Upper lobe of left lung (tissue), 6 donors: ENCODE data around the gene AMT. TPM values are rescaled to one million over a fixed set of nuclear protein-coding genes. Genes with fewer than 3 reads are reported as not detected.

Source experiments
- ATAC-seq, 2 donors: fragments of 200-7000 bp; cut with Tn5 transposase; one replicate each; pipeline ENCODE4 v1.9.1; 2022; ENCODE audit warnings: mild to moderate bottlenecking in 2 of 2, moderate library complexity in 2 of 2; ENCODE audit not compliant: low FRiP score in 2 of 2
- DNase-seq, 2 donors: peaks; one replicate each; pipeline ENCODE4 v3.0.0-alpha.2; 2019 to 2020
- H3K27ac ChIP-seq, 4 donors: fragments of 200-600 bp; sonication (generic); one replicate each; pipeline ENCODE4 v1.5.1; 2016 to 2019
- H3K27me3 ChIP-seq, 4 donors: fragments of 200-600 bp; sonication (generic); one replicate each; pipeline ENCODE4 v1.5.1; 2017 to 2019
- H3K36me3 ChIP-seq, 4 donors: fragments of 200-600 bp; sonication (generic); one replicate each; pipeline ENCODE4 v1.5.1; 2016 to 2019
- H3K4me1 ChIP-seq, 4 donors: fragments of 200-600 bp; sonication (generic); one replicate each; pipeline ENCODE4 v1.5.1; 2018 to 2019
- H3K4me3 ChIP-seq, 4 donors: fragments of 200-600 bp; sonication (generic); one replicate each; pipeline ENCODE4 v1.5.1; 2017 to 2019; ENCODE audit warnings: mild to moderate bottlenecking in 2 of 4, moderate library complexity in 1 of 4
- H3K9me3 ChIP-seq, 4 donors: fragments of 200-600 bp; sonication (generic); one replicate each; pipeline ENCODE4 v1.5.1; 2018 to 2019
- CTCF ChIP-seq, 6 experiments: fragments of 450-650 bp in 4 of 6; fragments of 200-600 bp in 2 of 6; sonication (generic) in 2 of 6; IDR thresholded peaks; one replicate each; pipeline ENCODE4 v1.5.1; 2016 to 2019; ENCODE audit warnings: antibody characterized with exemption in 6 of 6
- EP300 ChIP-seq, 4 donors: sonication (generic); formaldehyde crosslinking; IDR thresholded peaks; one replicate each; pipeline ENCODE4 v1.5.1; 2017; ENCODE audit warnings: antibody characterized with exemption in 4 of 4, control low read depth in 2 of 4
- POLR2A ChIP-seq, 4 donors: fragments of 450-650 bp; IDR thresholded peaks; one replicate each; pipeline ENCODE4 v1.5.1; 2016 to 2017; ENCODE audit warnings: antibody characterized with exemption in 4 of 4, mild to moderate bottlenecking in 2 of 4
- POLR2AphosphoS5 ChIP-seq, 2 donors: sonication (generic); formaldehyde crosslinking; IDR thresholded peaks; one replicate each; pipeline ENCODE4 v1.5.1; 2017; ENCODE audit warnings: antibody characterized with exemption in 2 of 2
- WGBS, 2 donors: methylation state at CpG; one replicate each; pipeline ENCODE4 v1.1.5; 2017 to 2018; 5-methylcytosine and 5-hydroxymethylcytosine counted together
- total RNA-seq, 6 donors: library from RNA; depleted of rRNA in 4 of 6; stranded (reverse); fragments of >200 nt in 4 of 6; gene quantifications; one replicate each; pipeline versions ENCODE4 v1.1.0 to v1.2.1, GENCODE V29; 2016 to 2021
- donor health status: DM: no; HTN: no; CAD: no; lungs with moderate emphysema.
- donor health status: DM: no; HTN: yes; CAD: no; lungs with severe emphysema.

AMT gene
- total RNA-seq, 6 donors from 2014 or later = 2.3 to 59.7 (median 11.4) TPM

- Histone ChIP-seq H3K4me1 (peaks cover 68 to 78% (median 70%) of the 10 kb centered on the region in 4 donors), H3K36me3 (peaks cover 0 to 22% (median 4%) of the 10 kb centered on the region in 4 donors), H3K9me3 (no peaks in the 10 kb centered on the region), H3K27me3 (no peaks in the 10 kb centered on the region), H3K4me3 (peak within 1 kb of the TSS; percentile 70 to 93 (median 89)), H3K27ac (peak within 1 kb of the TSS; percentile 97 to 100 (median 98))
- TF ChIP-seq POLR2AphosphoS5 (IDR thresholded peaks at IDR 0.05) (peak; percentile 98 to 99), CTCF (IDR thresholded peaks at IDR 0.05) (peak in 1 of 6 experiments; percentile 40), EP300 (IDR thresholded peaks at IDR 0.05) (peak in 1 of 4 donors; percentile 65), POLR2A (IDR thresholded peaks at IDR 0.05) (peak; percentile 76 to 96 (median 90))
- 1% methylated on average over 22 of the region's 62 CpGs; no CpG with 5 or more reads in 1 of the 2 donors for whole genome bisulfite sequencing, 2 donors
- peak; percentile 100 for DNase-seq
- peak; percentile 96 to 98 for ATAC-seq
Measured at GRCh38 chr3:49411968-49412631, 10.2 kb downstream of the AMT start, which contains the start of the genes RHOA and TCTA. Gene RHOA, minus strand, starts transcription at chr3:49411976. Its CDS starts 36,387 bp downstream, at chr3:49375589. Gene TCTA, plus strand, starts transcription at chr3:49412423. Its CDS starts 4 bp downstream, at chr3:49412427.

- peak; percentile 6 to 54 for ATAC-seq
- peak in 3 of 6 experiments; percentile 28 to 48 (median 38) for TF ChIP-seq CTCF (IDR thresholded peaks at IDR 0.05)
- peak in 1 of 4 donors; percentile 66 for TF ChIP-seq POLR2A (IDR thresholded peaks at IDR 0.05)
- peak in 1 of 2 donors; percentile 45 for TF ChIP-seq POLR2AphosphoS5 (IDR thresholded peaks at IDR 0.05)
- TF ChIP-seq EP300 (IDR thresholded peaks at IDR 0.05) = no peak
- Histone ChIP-seq H3K9me3 (no peaks in the 10 kb centered on the region), H3K4me3 (peak overlapping the region; percentile 70 to 93 (median 84)), H3K27me3 (no peaks in the 10 kb centered on the region), H3K27ac (peak overlapping the region; percentile 97 to 100 (median 98)), H3K36me3 (peaks cover 0 to 17% (median 4%) of the 10 kb centered on the region in 4 donors), H3K4me1 (peaks cover 68 to 78% (median 69%) of the 10 kb centered on the region in 4 donors)
- peak; percentile 63 to 94 for DNase-seq
- WGBS, 2 donors = 0% methylated on average over 22 of the region's 59 CpGs; no CpG with 5 or more reads in 1 of the 2 donors
Measured at GRCh38 chr3:49411535-49411967, 10.7 kb downstream of the AMT start.

- 1% methylated on average over 28 to 33 of the region's 33 CpGs for WGBS, 2 donors
Measured at GRCh38 chr3:49410846-49411534, 11.3 kb downstream of the AMT start.

More at GRCh38 chr3:49410846-49411534, 11.3 kb downstream of the AMT start:
- Histone ChIP-seq H3K27ac (peak overlapping the region; percentile 97 to 100 (median 98)), H3K4me1 (peaks cover 68 to 78% (median 69%) of the 10 kb centered on the region in 4 donors), H3K27me3 (no peaks in the 10 kb centered on the region), H3K4me3 (peak overlapping the region; percentile 70 to 93 (median 84)), H3K36me3 (peaks cover 0 to 13% (median 4%) of the 10 kb centered on the region in 4 donors), H3K9me3 (no peaks in the 10 kb centered on the region)
- ATAC-seq = no peak
- no peak for DNase-seq
- no peak for TF ChIP-seq CTCF (IDR thresholded peaks at IDR 0.05)
- no peak for TF ChIP-seq POLR2A (IDR thresholded peaks at IDR 0.05)
